Peyer's patch (tissue), 4 donors: Measurements from ENCODE around the gene TRAPPC6A. TPM values are rescaled to one million over a fixed set of nuclear protein-coding genes. Genes with fewer than 3 reads are reported as not detected.

Experiments
- DNase-seq, 3 donors: peaks; one replicate each; pipeline ENCODE4 v3.0.0-alpha.2; 2017 to 2019
- H3K27ac ChIP-seq, 4 donors: fragments of 200-600 bp; sonication (generic); one replicate each; pipeline ENCODE4 v1.5.1; 2016 to 2019
- H3K27me3 ChIP-seq, 2 donors: fragments of 200-600 bp; sonication (generic); one replicate each; pipeline ENCODE4 v1.5.1; 2019
- H3K36me3 ChIP-seq, 3 donors: fragments of 200-600 bp; sonication (generic); one replicate each; pipeline ENCODE4 v1.5.1; 2016 to 2019
- H3K4me1 ChIP-seq, 4 donors: fragments of 200-600 bp; sonication (generic); one replicate each; pipeline ENCODE4 v1.5.1; 2016 to 2019
- H3K4me3 ChIP-seq, 4 donors: fragments of 200-600 bp; sonication (generic); 1 replicate in 3 of 4; 2 replicates in 1 of 4; pipeline ENCODE4 v1.5.1; 2016 to 2019; ENCODE audit warnings: mild to moderate bottlenecking in 1 of 4
- H3K9me3 ChIP-seq, 4 donors: fragments of 200-600 bp; sonication (generic); one replicate each; pipeline ENCODE4 v1.5.1; 2016 to 2019; ENCODE audit warnings: mild to moderate bottlenecking in 1 of 4
- CTCF ChIP-seq, 6 experiments: fragments of 450-650 bp in 4 of 6; fragments of 200-600 bp in 2 of 6; sonication (generic) in 1 of 6; IDR thresholded peaks; one replicate each; pipeline ENCODE4 v1.5.1; 2017 to 2019; ENCODE audit warnings: antibody characterized with exemption in 6 of 6, mild to moderate bottlenecking in 3 of 6, moderate library complexity in 1 of 6
- POLR2A ChIP-seq, 2 donors: fragments of 450-650 bp; IDR thresholded peaks; one replicate each; pipeline ENCODE4 v1.5.1; 2017; ENCODE audit warnings: antibody characterized with exemption in 2 of 2, mild to moderate bottlenecking in 2 of 2, moderate library complexity in 2 of 2
- total RNA-seq, 4 donors: library from RNA; depleted of rRNA; stranded (reverse); fragments of >200 nt; gene quantifications; one replicate each; pipeline ENCODE4 v1.1.0, GENCODE V29; 2016

The TRAPPC6A gene
- 10 to 100 TPM; 11.4 to 58.6 (median 21.6) TPM for total RNA-seq

- peaks cover 0 to 5% (median 0%) of the 10 kb centered on the region in 3 donors for H3K36me3 ChIP-seq
- peak within 1 kb of the TSS; percentile 76 to 94 (median 88) for H3K4me3 ChIP-seq
- peak in 1 of 3 donors; percentile 24 for DNase-seq
- peaks cover 0 to 33% (median 23%) of the 10 kb centered on the region in 4 donors for H3K4me1 ChIP-seq
- no peaks in the 10 kb centered on the region for H3K27me3 ChIP-seq
- TF ChIP-seq POLR2A (IDR thresholded peaks at IDR 0.05) (peak; percentile 31 to 57), CTCF (IDR thresholded peaks at IDR 0.05) (no peak)
- no peaks in the 10 kb centered on the region for H3K9me3 ChIP-seq
- peak within 1 kb of the TSS; percentile 91 to 96 (median 93) for H3K27ac ChIP-seq
Measured at GRCh38 chr19:45177817-45178261, at the start of gene TRAPPC6A. Gene TRAPPC6A (minus strand): TSS chr19:45178237. CDS start chr19:45178218, 19 bp downstream.

- no peaks in the 10 kb centered on the region for H3K9me3 ChIP-seq
- H3K4me3 ChIP-seq, result no peak overlapping the region
- H3K4me1 ChIP-seq, result no peaks in the 10 kb centered on the region
- no peak for DNase-seq
- H3K36me3 ChIP-seq, result no peaks in the 10 kb centered on the region
- TF ChIP-seq POLR2A (IDR thresholded peaks at IDR 0.05), result no peak
- no peak for TF ChIP-seq CTCF (IDR thresholded peaks at IDR 0.05)
- H3K27me3 ChIP-seq, result peaks cover 0 to 3% of the 10 kb centered on the region in 2 donors
- H3K27ac ChIP-seq, result no peak overlapping the region
Measured at GRCh38 chr19:45224645-45225044, 46.6 kb upstream of the TRAPPC6A start.

GRCh38 chr19:45223879-45224278 lies 45.8 kb upstream of the TRAPPC6A start:
- Histone ChIP-seq H3K36me3 (no peaks in the 10 kb centered on the region), H3K4me3 (no peak overlapping the region), H3K9me3 (no peaks in the 10 kb centered on the region), H3K4me1 (no peaks in the 10 kb centered on the region), H3K27ac (no peak overlapping the region), H3K27me3 (peaks cover 0 to 3% of the 10 kb centered on the region in 2 donors)
- DNase-seq, result no peak
- TF ChIP-seq CTCF (IDR thresholded peaks at IDR 0.05), result no peak

GRCh38 chr19:45222724-45223123 lies 44.7 kb upstream of the TRAPPC6A start:
- H3K9me3 ChIP-seq, result no peaks in the 10 kb centered on the region
- no peak for DNase-seq
- no peaks in the 10 kb centered on the region for H3K4me1 ChIP-seq
- no peak overlapping the region for H3K27ac ChIP-seq
- no peaks in the 10 kb centered on the region for H3K36me3 ChIP-seq
- H3K27me3 ChIP-seq, result peaks cover 0 to 9% of the 10 kb centered on the region in 2 donors
- no peak for TF ChIP-seq POLR2A (IDR thresholded peaks at IDR 0.05)
- no peak for TF ChIP-seq CTCF (IDR thresholded peaks at IDR 0.05)
- no peak overlapping the region for H3K4me3 ChIP-seq

- Histone ChIP-seq H3K4me1 (peaks cover 0 to 5% (median 0%) of the 10 kb centered on the region in 4 donors), H3K9me3 (no peaks in the 10 kb centered on the region), H3K27ac (no peak overlapping the region), H3K4me3 (no peak overlapping the region), H3K36me3 (no peaks in the 10 kb centered on the region), H3K27me3 (peaks cover 0 to 18% of the 10 kb centered on the region in 2 donors)
- no peak for TF ChIP-seq POLR2A (IDR thresholded peaks at IDR 0.05)
- no peak for TF ChIP-seq CTCF (IDR thresholded peaks at IDR 0.05)
- no peak for DNase-seq
Measured at GRCh38 chr19:45218911-45219743, 41.1 kb upstream of the TRAPPC6A start.
